A549 (cell line): Measurements from ENCODE around the gene UNC13A.

Experiments used
- CBX2 ChIP-seq: fragments of 200-600 bp; sonication (generic); IDR thresholded peaks from 2 replicates; pipeline ENCODE4 v1.6.1; 2016; ENCODE audit warnings: low read depth, mild to moderate bottlenecking, borderline replicate concordance
- CHD2 ChIP-seq: fragments of 150-350 bp; IDR thresholded peaks from 2 replicates; pipeline ENCODE4 v1.6.1; 2014; ENCODE audit warnings: low read length; ENCODE audit not compliant: partially characterized antibody
- EP300 ChIP-seq, 2 experiments: fragments of >200 bp; sonication (Bioruptor Twin); formaldehyde crosslinking; IDR thresholded peaks; 2 replicates in 1 of 2; 3 replicates in 1 of 2; pipeline ENCODE4 v1.6.1; 2016 to 2017
- FOXS1 ChIP-seq: fragments of 250-450 bp; sonication (Bioruptor Pico); IDR thresholded peaks from 2 replicates; pipeline ENCODE4 v1.5.0; 2020; ENCODE audit warnings: mild to moderate bottlenecking, moderate library complexity
- KDM1A ChIP-seq: fragments of 200-600 bp; sonication (generic); IDR thresholded peaks from 2 replicates; pipeline ENCODE4 v1.6.1; 2016; ENCODE audit warnings: low read depth, mild to moderate bottlenecking
- NFE2L2 ChIP-seq: fragments of 150-350 bp; conservative IDR thresholded peaks from 2 replicates; pipeline ENCODE4 v1.6.1; 2014; ENCODE audit warnings: low read length
- POLR2A ChIP-seq: IDR thresholded peaks from 2 replicates; pipeline ENCODE4 v1.6.1; 2012; ENCODE audit warnings: mild to moderate bottlenecking, low read length
- SMC3 ChIP-seq: fragments of >200 bp; sonication (Bioruptor Twin); formaldehyde crosslinking; IDR thresholded peaks from 3 replicates; pipeline ENCODE4 v1.6.1; 2018; ENCODE audit warnings: inconsistent platforms
- TF ChIP-seq, protein P1 (sequence below): fragments of >200 bp; sonication (Bioruptor Twin); formaldehyde crosslinking; IDR thresholded peaks from 3 replicates; pipeline ENCODE4 v1.5.1; 2016
- TF ChIP-seq, protein P2 (sequence below): IDR thresholded peaks from 2 replicates; pipeline ENCODE4 v1.6.1; 2012
- TF ChIP-seq, protein P3 (sequence below): fragments of 200-600 bp; sonication (generic); IDR thresholded peaks from 2 replicates; pipeline ENCODE4 v1.6.1; 2016; ENCODE audit warnings: antibody characterized with exemption, mild to moderate bottlenecking, moderate library complexity
- TF ChIP-seq, protein P4 (sequence below): fragments of 150-350 bp; IDR thresholded peaks from 2 replicates; pipeline ENCODE4 v1.6.1; 2014; ENCODE audit warnings: low read depth, mild to moderate bottlenecking, low read length
- TF ChIP-seq, protein P5 (sequence below): fragments of 450-650 bp; IDR thresholded peaks from 2 replicates; pipeline ENCODE4 v1.6.1; 2014; ENCODE audit warnings: antibody characterized with exemption
- TF ChIP-seq, protein P6 (sequence below): fragments of 250-450 bp; sonication (Bioruptor Pico); IDR thresholded peaks from 2 replicates; pipeline ENCODE4 v1.5.0; 2021; ENCODE audit warnings: mild to moderate bottlenecking, moderate library complexity, borderline replicate concordance

DNA sequence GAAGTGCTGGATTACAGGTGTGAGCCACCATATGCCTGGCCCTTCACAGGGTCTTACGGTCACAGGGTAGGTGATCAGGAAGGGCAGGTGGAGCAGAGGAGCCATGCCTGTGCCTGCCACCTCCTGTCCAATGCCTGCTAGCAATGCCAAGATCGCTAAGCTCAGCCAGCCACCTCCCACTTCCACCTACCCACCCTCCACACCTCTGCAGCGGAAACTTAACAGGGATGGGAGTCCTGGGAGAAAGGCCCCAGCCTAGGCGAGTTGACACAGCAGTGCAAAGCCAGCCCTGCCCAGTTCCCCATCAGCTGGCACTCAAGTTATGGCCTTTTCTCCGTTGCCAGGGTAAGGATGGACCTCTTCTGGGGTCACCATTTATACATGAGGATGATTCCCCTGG lies 47.3 kb upstream of the UNC13A start:
- TF ChIP-seq, protein P1, sequence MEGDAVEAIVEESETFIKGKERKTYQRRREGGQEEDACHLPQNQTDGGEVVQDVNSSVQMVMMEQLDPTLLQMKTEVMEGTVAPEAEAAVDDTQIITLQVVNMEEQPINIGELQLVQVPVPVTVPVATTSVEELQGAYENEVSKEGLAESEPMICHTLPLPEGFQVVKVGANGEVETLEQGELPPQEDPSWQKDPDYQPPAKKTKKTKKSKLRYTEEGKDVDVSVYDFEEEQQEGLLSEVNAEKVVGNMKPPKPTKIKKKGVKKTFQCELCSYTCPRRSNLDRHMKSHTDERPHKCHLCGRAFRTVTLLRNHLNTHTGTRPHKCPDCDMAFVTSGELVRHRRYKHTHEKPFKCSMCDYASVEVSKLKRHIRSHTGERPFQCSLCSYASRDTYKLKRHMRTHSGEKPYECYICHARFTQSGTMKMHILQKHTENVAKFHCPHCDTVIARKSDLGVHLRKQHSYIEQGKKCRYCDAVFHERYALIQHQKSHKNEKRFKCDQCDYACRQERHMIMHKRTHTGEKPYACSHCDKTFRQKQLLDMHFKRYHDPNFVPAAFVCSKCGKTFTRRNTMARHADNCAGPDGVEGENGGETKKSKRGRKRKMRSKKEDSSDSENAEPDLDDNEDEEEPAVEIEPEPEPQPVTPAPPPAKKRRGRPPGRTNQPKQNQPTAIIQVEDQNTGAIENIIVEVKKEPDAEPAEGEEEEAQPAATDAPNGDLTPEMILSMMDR: no peak
- TF ChIP-seq EP300 (IDR thresholded peaks at IDR 0.05) (no peak), POLR2A (no peak), FOXS1 (CRISPR knock-in tag) (no peak), KDM1A (no peak), CHD2 (no peak), NFE2L2 (no peak), SMC3 (no peak), CBX2 (no peak)
- TF ChIP-seq, protein P2, sequence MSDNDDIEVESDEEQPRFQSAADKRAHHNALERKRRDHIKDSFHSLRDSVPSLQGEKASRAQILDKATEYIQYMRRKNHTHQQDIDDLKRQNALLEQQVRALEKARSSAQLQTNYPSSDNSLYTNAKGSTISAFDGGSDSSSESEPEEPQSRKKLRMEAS: no peak
- TF ChIP-seq, protein P3, sequence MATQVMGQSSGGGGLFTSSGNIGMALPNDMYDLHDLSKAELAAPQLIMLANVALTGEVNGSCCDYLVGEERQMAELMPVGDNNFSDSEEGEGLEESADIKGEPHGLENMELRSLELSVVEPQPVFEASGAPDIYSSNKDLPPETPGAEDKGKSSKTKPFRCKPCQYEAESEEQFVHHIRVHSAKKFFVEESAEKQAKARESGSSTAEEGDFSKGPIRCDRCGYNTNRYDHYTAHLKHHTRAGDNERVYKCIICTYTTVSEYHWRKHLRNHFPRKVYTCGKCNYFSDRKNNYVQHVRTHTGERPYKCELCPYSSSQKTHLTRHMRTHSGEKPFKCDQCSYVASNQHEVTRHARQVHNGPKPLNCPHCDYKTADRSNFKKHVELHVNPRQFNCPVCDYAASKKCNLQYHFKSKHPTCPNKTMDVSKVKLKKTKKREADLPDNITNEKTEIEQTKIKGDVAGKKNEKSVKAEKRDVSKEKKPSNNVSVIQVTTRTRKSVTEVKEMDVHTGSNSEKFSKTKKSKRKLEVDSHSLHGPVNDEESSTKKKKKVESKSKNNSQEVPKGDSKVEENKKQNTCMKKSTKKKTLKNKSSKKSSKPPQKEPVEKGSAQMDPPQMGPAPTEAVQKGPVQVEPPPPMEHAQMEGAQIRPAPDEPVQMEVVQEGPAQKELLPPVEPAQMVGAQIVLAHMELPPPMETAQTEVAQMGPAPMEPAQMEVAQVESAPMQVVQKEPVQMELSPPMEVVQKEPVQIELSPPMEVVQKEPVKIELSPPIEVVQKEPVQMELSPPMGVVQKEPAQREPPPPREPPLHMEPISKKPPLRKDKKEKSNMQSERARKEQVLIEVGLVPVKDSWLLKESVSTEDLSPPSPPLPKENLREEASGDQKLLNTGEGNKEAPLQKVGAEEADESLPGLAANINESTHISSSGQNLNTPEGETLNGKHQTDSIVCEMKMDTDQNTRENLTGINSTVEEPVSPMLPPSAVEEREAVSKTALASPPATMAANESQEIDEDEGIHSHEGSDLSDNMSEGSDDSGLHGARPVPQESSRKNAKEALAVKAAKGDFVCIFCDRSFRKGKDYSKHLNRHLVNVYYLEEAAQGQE: no peak
- TF ChIP-seq, protein P4, sequence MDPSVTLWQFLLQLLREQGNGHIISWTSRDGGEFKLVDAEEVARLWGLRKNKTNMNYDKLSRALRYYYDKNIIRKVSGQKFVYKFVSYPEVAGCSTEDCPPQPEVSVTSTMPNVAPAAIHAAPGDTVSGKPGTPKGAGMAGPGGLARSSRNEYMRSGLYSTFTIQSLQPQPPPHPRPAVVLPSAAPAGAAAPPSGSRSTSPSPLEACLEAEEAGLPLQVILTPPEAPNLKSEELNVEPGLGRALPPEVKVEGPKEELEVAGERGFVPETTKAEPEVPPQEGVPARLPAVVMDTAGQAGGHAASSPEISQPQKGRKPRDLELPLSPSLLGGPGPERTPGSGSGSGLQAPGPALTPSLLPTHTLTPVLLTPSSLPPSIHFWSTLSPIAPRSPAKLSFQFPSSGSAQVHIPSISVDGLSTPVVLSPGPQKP: no peak
- TF ChIP-seq, protein P5, sequence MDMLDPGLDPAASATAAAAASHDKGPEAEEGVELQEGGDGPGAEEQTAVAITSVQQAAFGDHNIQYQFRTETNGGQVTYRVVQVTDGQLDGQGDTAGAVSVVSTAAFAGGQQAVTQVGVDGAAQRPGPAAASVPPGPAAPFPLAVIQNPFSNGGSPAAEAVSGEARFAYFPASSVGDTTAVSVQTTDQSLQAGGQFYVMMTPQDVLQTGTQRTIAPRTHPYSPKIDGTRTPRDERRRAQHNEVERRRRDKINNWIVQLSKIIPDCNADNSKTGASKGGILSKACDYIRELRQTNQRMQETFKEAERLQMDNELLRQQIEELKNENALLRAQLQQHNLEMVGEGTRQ: no peak
- TF ChIP-seq, protein P6, sequence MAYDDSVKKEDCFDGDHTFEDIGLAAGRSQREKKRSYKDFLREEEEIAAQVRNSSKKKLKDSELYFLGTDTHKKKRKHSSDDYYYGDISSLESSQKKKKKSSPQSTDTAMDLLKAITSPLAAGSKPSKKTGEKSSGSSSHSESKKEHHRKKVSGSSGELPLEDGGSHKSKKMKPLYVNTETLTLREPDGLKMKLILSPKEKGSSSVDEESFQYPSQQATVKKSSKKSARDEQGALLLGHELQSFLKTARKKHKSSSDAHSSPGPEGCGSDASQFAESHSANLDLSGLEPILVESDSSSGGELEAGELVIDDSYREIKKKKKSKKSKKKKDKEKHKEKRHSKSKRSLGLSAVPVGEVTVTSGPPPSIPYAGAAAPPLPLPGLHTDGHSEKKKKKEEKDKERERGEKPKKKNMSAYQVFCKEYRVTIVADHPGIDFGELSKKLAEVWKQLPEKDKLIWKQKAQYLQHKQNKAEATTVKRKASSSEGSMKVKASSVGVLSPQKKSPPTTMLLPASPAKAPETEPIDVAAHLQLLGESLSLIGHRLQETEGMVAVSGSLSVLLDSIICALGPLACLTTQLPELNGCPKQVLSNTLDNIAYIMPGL (CRISPR knock-in tag): no peak
